Measurements from ENCODE around the gene LRRC32. TPM values are rescaled to one million over a fixed set of nuclear protein-coding genes. Genes with fewer than 3 reads are reported as not detected.

The LRRC32 gene
- total and polyA plus RNA-seq, 9 of the 15 experiments (the other 6 are each of a cell fraction or from before 2014, with no cell fraction given): 0.10 to 0.50 (median 0.19) TPM; not detected in 5

- TF ChIP-seq ZNF592 (IDR thresholded peaks at IDR 0.05) (0 out of 2 replicates have a peak, but pooled peaks have one; percentile 50), HMG20A (CRISPR knock-in tag; conservative IDR thresholded peaks at IDR 0.05) (no peak), NR2C1 (IDR thresholded peaks at IDR 0.05) (no peak), NR2C1 (tag; IDR thresholded peaks at IDR 0.05) (no peak)
Measured at GRCh38 chr11:76658651-76659650, 11.6 kb downstream of the LRRC32 start (continued).

- H3K9me3 ChIP-seq (replicated peaks; ENCODE audit: control insufficient read depth, insufficient read depth, low read depth, low read length): no peaks in the 10 kb centered on the region
- in situ Hi-C loops (cut with MboI): no loop called here
- TF ChIP-seq ZNF217 (CRISPR knock-in tag; IDR thresholded peaks at IDR 0.05) (no peak), RBM25 (IDR thresholded peaks at IDR 0.05; ENCODE audit: low read depth, low read length, severe bottlenecking) (peak; percentile 8)
- CTCF ChIA-PET (ENCODE audit: low intra/inter-chr PET ratio): no interaction called here
- H3K4me1 ChIP-seq (replicated peaks in 1 of 2; ENCODE audit: control insufficient read depth in 2 of 2, insufficient read depth in 2 of 2, low read length in 2 of 2): peaks cover 11 to 44% of the 10 kb centered on the region in 2 experiments; a peak in 4 of 5 replicates
- H2AFZ ChIP-seq (ENCODE audit: low read depth, low read length): 0 out of 2 replicates have a peak overlapping the region, but pooled peaks have one; percentile 68
- no peak for FAIRE-seq
- DNase-seq (ENCODE audit: extremely low read depth in 1 of 4, low spot score in 3 of 4): no peak
- H3K4me3 ChIP-seq: no peak overlapping the region
- no TSS peak for BruUV-seq (replicated peaks)
- intact Hi-C loops (cut with micrococcal nuclease): no loop called here
- H3K9ac ChIP-seq (ENCODE audit: insufficient read depth in 1 of 2, low read depth in 2 of 2, low read length in 2 of 2): no peak overlapping the region
- H3K27me3 ChIP-seq (ENCODE audit: control insufficient read depth in 2 of 2, insufficient read depth in 2 of 2, low read length in 2 of 2): peaks cover 0 to 12% of the 10 kb centered on the region in 2 experiments; a peak in 2 of 5 replicates
- no peak for ATAC-seq
- H3K36me3 ChIP-seq (ENCODE audit: control insufficient read depth, insufficient read depth, low read length): no peaks in the 10 kb centered on the region
- no peaks in the 10 kb centered on the region for H3K79me2 ChIP-seq (ENCODE audit: control insufficient read depth, insufficient read depth, low read length)
- H3K9me1 ChIP-seq (ENCODE audit: control insufficient read depth, insufficient read depth, low read length): no peaks in the 10 kb centered on the region
- POLR2A ChIA-PET: interaction anchor here (1.0 to 1.1 kb wide), 2 partner anchors 18 to 20 kb away, joined by 3 read pairs; no protein-coding TSS in a partner anchor
- H3K27ac ChIP-seq (ENCODE audit: extremely low read depth, low read depth, low read length): no peak overlapping the region
- no peak overlapping the region for H3K4me2 ChIP-seq (ENCODE audit: insufficient read depth, low read length)
- 39% methylated on average over 3 of the region's 3 CpGs for WGBS (ENCODE audit: insufficient coverage, low coverage, missing lambda C conversion rate)
- no peaks in the 10 kb centered on the region for H4K20me1 ChIP-seq (replicated peaks; ENCODE audit: control insufficient read depth, insufficient read depth, low read length)
Measured at GRCh38 chr11:76658231-76658630, 12.3 kb downstream of the LRRC32 start.
